Gastrocnemius medialis (tissue), 4 donors: Measurements from ENCODE around the gene INTS7.

ENCODE experiments used
- CTCF ChIP-seq, 5 experiments: fragments of 450-650 bp in 3 of 5; fragments of 200-600 bp in 2 of 5; sonication (generic) in 2 of 5; IDR thresholded peaks in 4 of 5; conservative IDR thresholded peaks in 1 of 5; 1 replicate in 4 of 5; 2 replicates in 1 of 5; pipeline ENCODE4 v1.5.1; 2016 to 2019; ENCODE audit warnings: antibody characterized with exemption in 5 of 5, mild to moderate bottlenecking in 3 of 5, moderate library complexity in 3 of 5
- POLR2A ChIP-seq, 2 donors: fragments of 450-650 bp; IDR thresholded peaks; one replicate each; pipeline ENCODE4 v1.6.1; 2017; ENCODE audit warnings: antibody characterized with exemption in 2 of 2, mild to moderate bottlenecking in 2 of 2, moderate library complexity in 2 of 2

GRCh38 chr1:212042436-212042835 lies 7.1 kb upstream of the INTS7 start:
- TF ChIP-seq CTCF (IDR thresholded peaks at IDR 0.05 in 4 of 5, conservative IDR thresholded peaks at IDR 0.05 in 1 of 5) (no peak), POLR2A (IDR thresholded peaks at IDR 0.05) (no peak)
